Measurements from ENCODE around the gene TNFAIP3. TPM values are rescaled to one million over a fixed set of nuclear protein-coding genes. Genes with fewer than 3 reads are reported as not detected.
"Not testable (repeated sequence)": the region's sequence is repeated elsewhere in the genome, so short reads cannot be mapped to it uniquely, and the experiment has no call there.

Gene TNFAIP3
- polyA plus RNA-seq, 3 donors, result 35.5 to 273 (median 38.4) TPM

- peaks cover 0 to 3% (median 0%) of the 10 kb centered on the region in 3 donors for H3K27me3 Mint-ChIP-seq (ENCODE audit: low read depth in 3 of 3)
- H3K27me3 ChIP-seq (ENCODE audit: control insufficient read depth in 2 of 2, insufficient read depth in 2 of 2, low read length in 2 of 2), result no peaks in the 10 kb centered on the region
- peaks cover 22 to 34% of the 10 kb centered on the region in 2 donors for H3K4me1 ChIP-seq (ENCODE audit: control insufficient read depth in 1 of 2, insufficient read depth in 2 of 2, low read length in 2 of 2)
- H3K4me1 Mint-ChIP-seq, result peaks cover 28% of the 10 kb centered on the region
- H2AFZ ChIP-seq (ENCODE audit: insufficient read depth, low read depth, low read length, poor library complexity, severe bottlenecking), result no peak overlapping the region
- H3K9me3 Mint-ChIP-seq, result peaks cover 6 to 21% (median 10%) of the 10 kb centered on the region in 7 donors
- peak overlapping the region in 1 of 3 experiments; percentile 33 for H3K4me3 ChIP-seq (replicated peaks in 1 of 3; ENCODE audit: low read depth in 2 of 3, low read length in 3 of 3)
- H3K79me2 ChIP-seq (ENCODE audit: insufficient read depth, low read length), result peaks cover 13% of the 10 kb centered on the region
- TF ChIP-seq CTCF (IDR thresholded peaks at IDR 0.05), result no peak
- H3K27ac ChIP-seq (ENCODE audit: low read depth in 1 of 2, low read length in 2 of 2), result peak overlapping the region in 1 of 2 donors; percentile 73
- H3K36me3 ChIP-seq (replicated peaks in 1 of 2; ENCODE audit: control insufficient read depth in 1 of 2, insufficient read depth in 2 of 2, low read length in 2 of 2), result peaks cover 30 to 36% of the 10 kb centered on the region in 2 donors
- peaks cover 33 to 55% of the 10 kb centered on the region in 2 donors for H3K36me3 Mint-ChIP-seq
- H3K9ac ChIP-seq (ENCODE audit: insufficient read depth, low read length, poor library complexity, severe bottlenecking), result no peak overlapping the region
- H3K4me2 ChIP-seq (replicated peaks; ENCODE audit: extremely low read depth, low read length, poor library complexity, severe bottlenecking), result peak overlapping the region; percentile 19
- WGBS (ENCODE audit: insufficient coverage), result no CpG with 5 or more reads among the region's 5 CpGs
- H3K9me3 ChIP-seq (replicated peaks in 1 of 2; ENCODE audit: control insufficient read depth in 1 of 2, insufficient read depth in 1 of 2, low read length in 2 of 2), result no peaks in the 10 kb centered on the region
- intact Hi-C loops (cut with micrococcal nuclease), result no loop called here
- H3K4me3 Mint-ChIP-seq, result no peak overlapping the region
- H4K20me1 ChIP-seq (ENCODE audit: insufficient read depth, low read length), result peaks cover 35% of the 10 kb centered on the region
- peak in 1 of 3 donors; percentile 7 for DNase-seq
- H3K27ac Mint-ChIP-seq, result peak overlapping the region in 4 of 7 donors; percentile 77 to 88 (median 80)
Measured at GRCh38 chr6:137884149-137884909, 17.3 kb downstream of the TNFAIP3 start.

- H2AFZ ChIP-seq (ENCODE audit: insufficient read depth, low read depth, low read length, poor library complexity, severe bottlenecking); H3K27ac ChIP-seq (ENCODE audit: low read depth in 1 of 2, low read length in 2 of 2); H3K27me3 ChIP-seq (ENCODE audit: control insufficient read depth in 2 of 2, insufficient read depth in 2 of 2, low read length in 2 of 2); H3K9me3 ChIP-seq (replicated peaks in 1 of 2; ENCODE audit: control insufficient read depth in 1 of 2, insufficient read depth in 1 of 2, low read length in 2 of 2); H3K4me3 ChIP-seq (replicated peaks in 1 of 3; ENCODE audit: low read depth in 2 of 3, low read length in 3 of 3); H3K4me3 Mint-ChIP-seq; intact Hi-C loops (cut with micrococcal nuclease); H3K27me3 Mint-ChIP-seq (ENCODE audit: low read depth in 3 of 3); H3K79me2 ChIP-seq (ENCODE audit: insufficient read depth, low read length); H3K27ac Mint-ChIP-seq; H3K9ac ChIP-seq (ENCODE audit: insufficient read depth, low read length, poor library complexity, severe bottlenecking); H3K4me2 ChIP-seq (replicated peaks; ENCODE audit: extremely low read depth, low read length, poor library complexity, severe bottlenecking): not testable (repeated sequence)
- peaks cover 29 to 49% of the 10 kb centered on the region in 2 donors for H3K36me3 Mint-ChIP-seq
- H3K4me1 Mint-ChIP-seq, result peaks cover 28% of the 10 kb centered on the region
- Histone ChIP-seq H4K20me1 (ENCODE audit: insufficient read depth, low read length) (peaks cover 30% of the 10 kb centered on the region), H3K36me3 (replicated peaks in 1 of 2; ENCODE audit: control insufficient read depth in 1 of 2, insufficient read depth in 2 of 2, low read length in 2 of 2) (peaks cover 25 to 31% of the 10 kb centered on the region in 2 donors), H3K4me1 (ENCODE audit: control insufficient read depth in 1 of 2, insufficient read depth in 2 of 2, low read length in 2 of 2) (peaks cover 21 to 32% of the 10 kb centered on the region in 2 donors)
- H3K9me3 Mint-ChIP-seq, result peaks cover 6 to 21% (median 13%) of the 10 kb centered on the region in 7 donors
- DNase-seq, result peak in 1 of 3 donors; percentile 0
Measured at GRCh38 chr6:137884910-137885229, 17.8 kb downstream of the TNFAIP3 start.

GRCh38 chr6:137886226-137886625 is 19.2 kb downstream of the TNFAIP3 start:
- peaks cover 21 to 32% of the 10 kb centered on the region in 2 donors for H3K4me1 ChIP-seq (ENCODE audit: control insufficient read depth in 1 of 2, insufficient read depth in 2 of 2, low read length in 2 of 2)
- not testable (repeated sequence) for H3K4me3 Mint-ChIP-seq
- 100% methylated on average over 1 of the region's 3 CpGs for WGBS (ENCODE audit: insufficient coverage)

More at GRCh38 chr6:137886226-137886625, 19.2 kb downstream of the TNFAIP3 start:
- H3K79me2 ChIP-seq (ENCODE audit: insufficient read depth, low read length); H3K9me3 ChIP-seq (replicated peaks in 1 of 2; ENCODE audit: control insufficient read depth in 1 of 2, insufficient read depth in 1 of 2, low read length in 2 of 2); H3K27me3 ChIP-seq (ENCODE audit: control insufficient read depth in 2 of 2, insufficient read depth in 2 of 2, low read length in 2 of 2); H3K27me3 Mint-ChIP-seq (ENCODE audit: low read depth in 3 of 3); intact Hi-C loops (cut with micrococcal nuclease); H3K4me2 ChIP-seq (replicated peaks; ENCODE audit: extremely low read depth, low read length, poor library complexity, severe bottlenecking); H3K9ac ChIP-seq (ENCODE audit: insufficient read depth, low read length, poor library complexity, severe bottlenecking); H3K4me3 ChIP-seq (replicated peaks in 1 of 3; ENCODE audit: low read depth in 2 of 3, low read length in 3 of 3); H3K27ac ChIP-seq (ENCODE audit: low read depth in 1 of 2, low read length in 2 of 2); H3K27ac Mint-ChIP-seq; H2AFZ ChIP-seq (ENCODE audit: insufficient read depth, low read depth, low read length, poor library complexity, severe bottlenecking): not testable (repeated sequence)
- Mint-ChIP-seq H3K9me3 (peaks cover 6 to 21% (median 15%) of the 10 kb centered on the region in 7 donors), H3K4me1 (peaks cover 28% of the 10 kb centered on the region), H3K36me3 (peaks cover 15 to 36% of the 10 kb centered on the region in 2 donors)
- Histone ChIP-seq H4K20me1 (ENCODE audit: insufficient read depth, low read length) (peaks cover 16% of the 10 kb centered on the region), H3K36me3 (replicated peaks in 1 of 2; ENCODE audit: control insufficient read depth in 1 of 2, insufficient read depth in 2 of 2, low read length in 2 of 2) (peaks cover 11 to 17% of the 10 kb centered on the region in 2 donors)
- peak in 1 of 3 donors; percentile 1 for DNase-seq
